GM11168 (cell line): ENCODE data around the gene PSPN.

Experiments used
- in situ Hi-C: fragments of 300-500 bp; cut with MboI; formaldehyde crosslinking; loops from one replicate; pipeline ENCODE4 v1.12.0; 2022; ENCODE audit warnings: low sequenced_read_pairs; ENCODE audit not compliant: unreplicated experiment

The PSPN gene

GRCh38 chr19:6334490-6335285, 41.0 kb downstream of the PSPN start:
- in situ Hi-C loops, result no loop called here

- in situ Hi-C loops, result no loop called here
These were observed 42.3 kb downstream of the PSPN start, which contains the start of gene ACER1 for GRCh38 chr19:6333439-6333838. Gene ACER1, minus strand, starts transcription at chr19:6333612. Its CDS starts 61 bp downstream, at chr19:6333551.

- in situ Hi-C loops, result no loop called here
These were observed 48.9 kb downstream of the PSPN start for GRCh38 chr19:6326815-6327214.

- in situ Hi-C loops, result no loop called here
These were observed 50.1 kb downstream of the PSPN start for GRCh38 chr19:6325614-6326013.
